ENCODE data around the gene IL5RA.

The IL5RA gene

GRCh38 chr3:3105815-3106214 lies 4.4 kb downstream of the IL5RA start:
- TF ChIP-seq SIN3A (IDR thresholded peaks at IDR 0.05; ENCODE audit: borderline replicate concordance, insufficient read depth, low read length) (no peak), POLR2AphosphoS5 (IDR thresholded peaks at IDR 0.05; ENCODE audit: low read depth, low read length) (no peak), FOXP2 (optimal IDR thresholded peaks at IDR 0.05; ENCODE audit: borderline replicate concordance, extremely low read depth, extremely low read length, insufficient read depth) (no peak), TAF1 (IDR thresholded peaks at IDR 0.05; ENCODE audit: borderline replicate concordance, insufficient read depth, low read length) (no peak)
- TF ChIP-seq, protein P1, sequence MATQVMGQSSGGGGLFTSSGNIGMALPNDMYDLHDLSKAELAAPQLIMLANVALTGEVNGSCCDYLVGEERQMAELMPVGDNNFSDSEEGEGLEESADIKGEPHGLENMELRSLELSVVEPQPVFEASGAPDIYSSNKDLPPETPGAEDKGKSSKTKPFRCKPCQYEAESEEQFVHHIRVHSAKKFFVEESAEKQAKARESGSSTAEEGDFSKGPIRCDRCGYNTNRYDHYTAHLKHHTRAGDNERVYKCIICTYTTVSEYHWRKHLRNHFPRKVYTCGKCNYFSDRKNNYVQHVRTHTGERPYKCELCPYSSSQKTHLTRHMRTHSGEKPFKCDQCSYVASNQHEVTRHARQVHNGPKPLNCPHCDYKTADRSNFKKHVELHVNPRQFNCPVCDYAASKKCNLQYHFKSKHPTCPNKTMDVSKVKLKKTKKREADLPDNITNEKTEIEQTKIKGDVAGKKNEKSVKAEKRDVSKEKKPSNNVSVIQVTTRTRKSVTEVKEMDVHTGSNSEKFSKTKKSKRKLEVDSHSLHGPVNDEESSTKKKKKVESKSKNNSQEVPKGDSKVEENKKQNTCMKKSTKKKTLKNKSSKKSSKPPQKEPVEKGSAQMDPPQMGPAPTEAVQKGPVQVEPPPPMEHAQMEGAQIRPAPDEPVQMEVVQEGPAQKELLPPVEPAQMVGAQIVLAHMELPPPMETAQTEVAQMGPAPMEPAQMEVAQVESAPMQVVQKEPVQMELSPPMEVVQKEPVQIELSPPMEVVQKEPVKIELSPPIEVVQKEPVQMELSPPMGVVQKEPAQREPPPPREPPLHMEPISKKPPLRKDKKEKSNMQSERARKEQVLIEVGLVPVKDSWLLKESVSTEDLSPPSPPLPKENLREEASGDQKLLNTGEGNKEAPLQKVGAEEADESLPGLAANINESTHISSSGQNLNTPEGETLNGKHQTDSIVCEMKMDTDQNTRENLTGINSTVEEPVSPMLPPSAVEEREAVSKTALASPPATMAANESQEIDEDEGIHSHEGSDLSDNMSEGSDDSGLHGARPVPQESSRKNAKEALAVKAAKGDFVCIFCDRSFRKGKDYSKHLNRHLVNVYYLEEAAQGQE (IDR thresholded peaks at IDR 0.05; ENCODE audit: insufficient read depth in 1 of 2, low read depth in 2 of 2, low read length in 2 of 2), result no peak

GRCh38 chr3:3105246-3105645 lies 4.9 kb downstream of the IL5RA start:
- TF ChIP-seq SIN3A (IDR thresholded peaks at IDR 0.05; ENCODE audit: borderline replicate concordance, insufficient read depth, low read length) (no peak), POLR2AphosphoS5 (IDR thresholded peaks at IDR 0.05; ENCODE audit: low read depth, low read length) (no peak), FOXP2 (optimal IDR thresholded peaks at IDR 0.05; ENCODE audit: borderline replicate concordance, extremely low read depth, extremely low read length, insufficient read depth) (no peak), TAF1 (IDR thresholded peaks at IDR 0.05; ENCODE audit: borderline replicate concordance, insufficient read depth, low read length) (no peak)
- TF ChIP-seq, protein P1 (IDR thresholded peaks at IDR 0.05; ENCODE audit: insufficient read depth in 1 of 2, low read depth in 2 of 2, low read length in 2 of 2), result no peak

DNA sequence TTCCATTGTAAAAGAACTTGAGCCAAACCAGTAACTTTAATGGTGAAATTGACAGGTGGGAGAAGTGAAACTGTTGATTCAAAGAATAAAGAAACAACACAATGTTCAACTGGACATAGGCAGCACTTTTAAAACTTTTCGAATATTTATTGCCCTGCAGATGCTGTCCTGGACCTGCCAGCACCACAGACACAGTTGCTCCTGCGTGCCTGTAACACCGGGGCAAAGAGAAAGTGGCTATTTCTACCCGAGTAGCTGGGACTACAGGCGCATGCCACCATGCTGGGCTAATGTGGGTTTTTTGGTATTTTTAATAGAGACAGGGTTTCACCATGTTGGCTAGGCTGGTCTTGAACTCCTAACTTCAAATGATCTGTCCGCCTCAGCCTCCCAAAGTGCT lies 7.4 kb downstream of the IL5RA start:
- TF ChIP-seq TAF1 (IDR thresholded peaks at IDR 0.05; ENCODE audit: borderline replicate concordance, insufficient read depth, low read length) (no peak), SIN3A (IDR thresholded peaks at IDR 0.05; ENCODE audit: borderline replicate concordance, insufficient read depth, low read length) (no peak), FOXP2 (optimal IDR thresholded peaks at IDR 0.05; ENCODE audit: borderline replicate concordance, extremely low read depth, extremely low read length, insufficient read depth) (no peak)

- TF ChIP-seq FOXP2 (optimal IDR thresholded peaks at IDR 0.05; ENCODE audit: borderline replicate concordance, extremely low read depth, extremely low read length, insufficient read depth), result no peak
- no peak for TF ChIP-seq TAF1 (IDR thresholded peaks at IDR 0.05; ENCODE audit: borderline replicate concordance, insufficient read depth, low read length)
- TF ChIP-seq, protein P1 (IDR thresholded peaks at IDR 0.05; ENCODE audit: insufficient read depth in 1 of 2, low read depth in 2 of 2, low read length in 2 of 2), result no peak
- TF ChIP-seq POLR2AphosphoS5 (IDR thresholded peaks at IDR 0.05; ENCODE audit: low read depth, low read length), result no peak
- TF ChIP-seq SIN3A (IDR thresholded peaks at IDR 0.05; ENCODE audit: borderline replicate concordance, insufficient read depth, low read length), result no peak
These were observed 8.3 kb downstream of the IL5RA start for GRCh38 chr3:3101660-3102458.

- TF ChIP-seq SIN3A (IDR thresholded peaks at IDR 0.05; ENCODE audit: borderline replicate concordance, insufficient read depth, low read length), result no peak
- no peak for TF ChIP-seq POLR2AphosphoS5 (IDR thresholded peaks at IDR 0.05; ENCODE audit: low read depth, low read length)
- TF ChIP-seq TAF1 (IDR thresholded peaks at IDR 0.05; ENCODE audit: borderline replicate concordance, insufficient read depth, low read length), result no peak
These were observed 12.2 kb downstream of the IL5RA start for GRCh38 chr3:3097958-3098357.

DNA sequence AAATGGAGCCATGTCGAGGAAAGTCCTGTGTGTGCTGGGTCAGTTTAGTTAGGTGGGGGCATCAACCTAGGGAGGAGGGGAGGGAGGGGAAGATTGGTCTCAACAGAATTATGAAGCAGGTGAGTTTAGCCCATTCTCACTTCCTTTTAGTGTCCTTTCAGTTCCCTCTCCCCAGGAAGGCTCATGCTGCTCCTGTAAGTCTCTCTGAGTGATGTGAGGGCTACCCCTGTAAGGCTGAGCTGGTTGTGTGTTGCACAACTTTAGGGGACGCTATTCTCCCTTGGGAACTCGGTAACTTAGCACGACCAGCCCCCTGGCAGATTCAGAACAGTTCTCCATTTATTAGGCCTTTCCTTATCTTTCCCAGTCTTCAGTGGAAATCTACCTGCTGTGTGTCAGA lies 21.2 kb downstream of the IL5RA start:
- TF ChIP-seq FOXP2 (optimal IDR thresholded peaks at IDR 0.05; ENCODE audit: borderline replicate concordance, extremely low read depth, extremely low read length, insufficient read depth), result no peak
- no peak for TF ChIP-seq POLR2AphosphoS5 (IDR thresholded peaks at IDR 0.05; ENCODE audit: low read depth, low read length)
- TF ChIP-seq, protein P1 (IDR thresholded peaks at IDR 0.05; ENCODE audit: insufficient read depth in 1 of 2, low read depth in 2 of 2, low read length in 2 of 2), result no peak
